GM11168 (cell line): ENCODE results near the gene FOLR3.
"Not testable (repeated sequence)": the region's sequence is repeated elsewhere in the genome, so short reads cannot be mapped to it uniquely, and the experiment has no call there.

ENCODE experiments used
- in situ Hi-C: fragments of 300-500 bp; cut with MboI; formaldehyde crosslinking; loops from one replicate; pipeline ENCODE4 v1.12.0; 2022; ENCODE audit warnings: low sequenced_read_pairs; ENCODE audit not compliant: unreplicated experiment

Gene FOLR3

DNA sequence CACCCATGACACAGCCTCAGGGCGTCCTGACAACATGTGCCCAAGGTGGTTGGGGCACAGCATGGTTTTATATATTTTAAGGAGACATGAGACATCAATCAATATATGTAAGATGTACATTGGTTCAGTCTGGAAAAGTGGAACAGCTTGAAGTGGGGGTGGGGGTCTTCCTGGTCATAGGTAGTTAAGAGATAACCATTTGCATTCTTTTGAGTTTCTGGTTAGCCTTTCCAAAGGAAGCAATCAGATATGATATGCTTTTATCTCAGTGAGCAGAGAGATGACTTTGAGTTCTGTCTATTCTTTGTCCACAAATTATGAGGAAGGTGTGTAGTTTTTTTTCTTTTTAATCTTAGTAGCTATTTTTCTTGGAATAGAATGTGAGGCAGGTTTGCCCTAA lies 12.9 kb upstream of the FOLR3 start:
- in situ Hi-C loops: no loop called here

DNA sequence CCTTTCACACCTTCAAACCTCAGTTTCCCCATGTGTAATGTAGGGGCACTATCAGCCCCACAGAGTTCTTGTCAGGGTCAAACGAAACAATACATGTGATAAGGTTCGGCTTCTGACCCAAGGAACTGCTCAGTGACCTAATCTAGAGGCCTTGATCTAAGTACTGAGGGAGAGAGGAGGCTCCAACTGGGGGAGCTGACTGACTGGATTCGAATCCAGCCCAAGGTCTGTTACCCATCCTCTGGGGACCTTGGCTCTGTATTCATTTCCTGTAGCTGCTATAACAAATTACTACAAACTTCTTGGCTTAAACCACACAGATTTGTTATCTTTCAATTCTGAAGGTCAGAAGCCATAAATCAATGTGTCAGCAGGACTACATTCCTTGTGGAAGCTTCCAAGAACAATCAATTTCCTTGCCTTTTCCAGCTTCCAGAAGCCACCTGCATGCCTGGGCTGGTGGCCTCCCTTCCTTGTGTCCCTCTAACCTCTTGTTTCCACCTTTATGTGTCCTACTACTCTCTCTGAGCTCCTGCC lies 12.3 kb upstream of the FOLR3 start:
- in situ Hi-C loops: no loop called here

DNA sequence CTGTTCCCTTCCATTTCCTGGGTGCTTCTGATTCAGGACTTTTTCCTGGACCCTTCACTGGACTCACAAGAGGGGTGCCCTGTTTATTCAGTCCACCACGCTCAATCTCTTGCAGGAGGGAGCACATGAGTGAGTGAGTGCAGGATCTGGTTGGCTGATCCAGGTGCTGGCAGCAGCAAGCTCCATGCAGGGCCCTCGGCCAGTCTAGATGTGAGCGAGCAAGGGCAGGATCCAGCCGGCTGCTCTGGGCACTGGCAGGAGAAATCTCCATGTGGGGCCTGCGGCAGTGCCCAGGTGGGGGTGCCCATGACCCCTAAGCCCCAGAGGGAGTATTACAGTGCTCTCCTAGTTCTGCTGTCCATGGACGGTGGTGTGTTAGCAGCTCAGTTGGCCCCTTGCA lies 11.5 kb upstream of the FOLR3 start:
- in situ Hi-C loops: no loop called here

DNA sequence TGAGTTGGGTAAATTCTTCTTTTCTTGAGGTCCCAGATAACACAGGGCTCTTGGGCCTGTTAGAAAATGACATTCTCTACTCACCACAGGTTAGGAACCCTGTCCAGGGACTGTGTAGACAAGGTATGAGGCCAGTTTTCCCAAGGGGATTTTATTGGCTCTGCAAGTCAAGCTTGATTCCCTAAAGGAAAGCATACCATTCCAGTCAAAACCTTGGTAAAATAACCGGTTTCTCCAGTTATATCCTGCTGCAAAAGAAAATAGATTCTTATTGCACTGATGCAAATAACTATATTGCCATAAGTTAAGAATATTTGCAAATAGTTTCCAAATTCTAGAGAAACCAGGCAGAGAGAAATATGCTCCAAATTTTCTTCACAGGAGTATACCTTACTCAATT lies 9.6 kb upstream of the FOLR3 start:
- in situ Hi-C loops: no loop called here

DNA sequence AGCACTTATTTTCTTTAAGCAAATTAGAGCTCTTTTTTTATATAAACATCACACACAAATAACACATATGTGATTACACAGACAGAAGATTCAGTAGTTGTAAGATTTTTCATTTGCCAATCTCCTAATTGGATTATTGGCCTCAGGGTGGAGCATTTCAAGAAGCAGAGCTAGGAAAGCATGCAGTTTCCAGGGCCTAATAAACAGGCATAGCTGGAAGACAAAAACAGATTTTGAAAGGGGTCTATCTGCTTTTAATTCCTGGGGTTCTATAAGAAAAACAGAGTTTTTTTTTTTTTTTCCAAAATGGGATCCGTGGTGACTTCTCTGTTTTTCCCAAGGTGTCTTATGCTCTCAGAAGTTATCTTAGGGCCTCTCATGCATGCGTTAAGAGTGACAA lies 7.6 kb upstream of the FOLR3 start:
- in situ Hi-C loops: no loop called here

DNA sequence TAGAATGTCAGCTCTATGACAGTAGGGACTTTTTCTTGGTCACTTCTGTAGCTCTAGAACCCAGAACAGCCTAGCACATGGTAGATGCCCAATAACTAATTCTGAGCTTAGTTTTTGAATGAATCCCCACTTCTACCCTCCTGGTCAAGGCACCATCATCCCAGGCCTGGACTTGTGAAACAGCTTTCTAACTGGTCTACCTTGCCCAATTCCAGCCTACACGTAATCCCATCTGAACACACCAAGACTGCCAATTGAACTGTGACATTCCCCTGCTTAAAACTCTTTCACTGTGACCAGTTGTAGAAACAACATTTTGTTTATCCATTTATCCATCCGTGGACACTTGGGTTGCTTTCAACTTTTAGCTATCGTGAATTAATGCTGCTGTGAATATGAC lies 6.1 kb upstream of the FOLR3 start:
- in situ Hi-C loops: no loop called here

DNA sequence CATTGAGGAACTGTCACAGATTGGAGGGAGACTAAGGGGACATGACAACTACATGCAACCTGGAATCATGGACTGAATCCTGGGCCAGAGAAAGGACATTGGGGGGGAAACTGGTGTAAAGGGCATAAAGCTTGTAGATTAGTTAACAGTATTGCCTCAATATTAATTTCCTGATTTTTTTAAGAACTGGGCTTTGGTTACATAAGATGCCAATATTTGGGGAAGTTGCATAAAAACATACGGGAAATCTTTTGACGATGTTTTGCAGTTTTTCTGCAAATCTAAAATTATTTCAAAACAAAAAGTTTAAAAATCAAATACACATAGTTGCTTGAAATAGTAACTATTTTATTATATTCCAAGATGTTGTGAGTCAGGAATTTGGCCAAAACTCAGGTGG lies 2.9 kb upstream of the FOLR3 start:
- in situ Hi-C loops: no loop called here

DNA sequence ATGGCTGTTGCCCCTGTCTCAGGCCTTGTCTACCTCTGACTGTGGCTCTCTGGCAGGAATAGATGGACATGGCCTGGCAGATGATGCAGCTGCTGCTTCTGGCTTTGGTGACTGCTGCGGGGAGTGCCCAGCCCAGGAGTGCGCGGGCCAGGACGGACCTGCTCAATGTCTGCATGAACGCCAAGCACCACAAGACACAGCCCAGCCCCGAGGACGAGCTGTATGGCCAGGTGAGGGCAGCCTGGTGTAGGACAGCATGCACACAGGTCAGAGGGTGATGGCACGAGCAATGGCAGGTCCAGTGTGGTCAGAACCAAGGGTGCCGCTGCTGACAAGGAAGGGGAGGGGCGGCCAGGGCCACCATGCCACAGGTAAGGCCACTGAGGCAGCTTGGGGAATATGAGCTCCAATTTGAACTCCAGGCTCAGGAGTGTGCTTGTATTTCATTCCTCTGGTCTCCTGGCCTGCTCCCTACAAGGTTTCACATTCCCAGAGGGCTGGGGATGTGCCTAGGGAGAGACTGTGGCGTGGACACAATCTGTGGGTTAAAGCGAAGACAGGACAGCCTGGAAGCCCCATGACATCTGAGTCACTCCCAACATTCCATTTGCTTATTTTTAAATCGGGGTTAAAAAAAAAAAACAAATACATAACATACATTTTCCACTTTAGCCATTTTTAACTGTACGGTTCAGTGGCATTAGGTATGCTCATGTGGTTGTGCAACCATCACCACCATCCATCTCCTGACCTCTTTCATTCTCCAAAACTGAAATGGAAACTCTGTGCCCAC lies 562 bp downstream of the FOLR3 start:
- in situ Hi-C loops: no loop called here

DNA sequence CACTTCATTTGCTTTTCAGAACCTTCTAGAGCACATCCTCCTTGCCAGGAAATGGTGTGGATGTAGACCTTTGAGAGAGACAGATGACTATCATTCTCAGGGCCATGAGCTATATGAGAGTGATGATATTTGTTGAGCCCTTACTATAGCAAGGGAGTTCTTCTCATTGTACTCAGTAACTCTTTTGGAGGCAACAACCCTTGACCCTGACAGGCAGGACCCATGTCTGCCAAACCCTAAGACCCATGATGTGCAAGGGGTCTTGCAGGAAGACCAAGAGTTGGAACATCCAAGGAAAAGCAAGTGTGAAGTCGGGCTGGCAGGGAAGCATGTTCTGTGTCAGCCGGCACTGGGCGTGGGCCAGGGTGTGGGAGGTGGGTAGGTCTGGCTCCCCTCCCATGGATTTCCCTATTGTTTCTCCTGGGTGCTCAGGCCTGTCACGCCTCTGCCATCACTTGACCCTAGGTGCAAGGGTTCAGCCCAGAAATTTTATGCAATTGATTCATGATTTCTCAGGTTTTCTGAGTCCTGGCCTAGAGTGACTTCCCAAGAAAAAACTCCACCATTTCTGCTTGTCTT lies 1.2 kb downstream of the FOLR3 start:
- in situ Hi-C loops: no loop called here

DNA sequence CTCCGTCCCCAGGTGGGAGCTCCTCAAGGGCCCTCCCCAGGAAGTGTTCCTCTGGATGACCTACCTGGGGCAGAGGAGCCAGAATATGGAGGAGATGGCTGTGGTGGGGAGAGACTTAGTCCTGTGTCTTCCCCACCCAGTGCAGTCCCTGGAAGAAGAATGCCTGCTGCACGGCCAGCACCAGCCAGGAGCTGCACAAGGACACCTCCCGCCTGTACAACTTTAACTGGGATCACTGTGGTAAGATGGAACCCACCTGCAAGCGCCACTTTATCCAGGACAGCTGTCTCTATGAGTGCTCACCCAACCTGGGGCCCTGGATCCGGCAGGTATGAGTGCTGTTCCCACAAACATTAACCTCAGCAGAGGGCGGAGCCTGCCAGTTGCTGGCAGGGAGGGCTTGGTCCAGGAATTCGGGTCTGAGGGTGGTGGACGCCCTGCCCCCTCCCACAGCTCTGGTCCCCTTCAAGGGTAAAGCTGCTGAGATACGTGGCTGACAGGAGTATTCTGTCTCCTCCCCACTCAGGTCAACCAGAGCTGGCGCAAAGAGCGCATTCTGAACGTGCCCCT lies 3.4 kb downstream of the FOLR3 start:
- in situ Hi-C loops: no loop called here

DNA sequence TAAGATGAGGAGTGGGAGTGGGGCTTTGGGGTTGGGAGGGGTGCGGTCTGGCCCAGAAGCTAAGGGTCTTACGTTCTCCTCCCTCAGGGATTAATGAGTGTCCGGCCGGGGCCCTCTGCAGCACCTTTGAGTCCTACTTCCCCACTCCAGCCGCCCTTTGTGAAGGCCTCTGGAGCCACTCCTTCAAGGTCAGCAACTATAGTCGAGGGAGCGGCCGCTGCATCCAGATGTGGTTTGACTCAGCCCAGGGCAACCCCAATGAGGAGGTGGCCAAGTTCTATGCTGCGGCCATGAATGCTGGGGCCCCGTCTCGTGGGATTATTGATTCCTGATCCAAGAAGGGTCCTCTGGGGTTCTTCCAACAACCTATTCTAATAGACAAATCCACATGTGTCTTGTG lies 4.0 kb downstream of the FOLR3 start:
- in situ Hi-C loops: no loop called here

DNA sequence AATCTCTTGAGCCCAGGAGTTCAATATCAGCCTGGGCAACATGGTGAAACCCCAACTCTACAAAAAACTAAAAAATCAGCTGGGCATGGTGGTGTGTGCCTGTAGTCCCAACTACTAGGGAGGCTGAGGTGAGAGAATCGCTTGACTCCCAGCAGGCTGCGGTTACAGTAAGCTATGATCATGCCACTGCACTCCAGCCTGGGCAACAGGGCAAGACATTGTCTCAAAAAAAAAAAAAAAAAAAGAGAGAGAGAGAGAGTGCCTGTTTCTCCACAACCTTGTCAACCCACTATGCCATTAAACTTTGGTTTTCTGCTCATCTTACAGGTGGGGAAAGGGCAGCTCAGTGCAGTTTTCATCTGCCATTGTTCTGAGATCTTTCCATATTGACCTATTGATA lies 5.1 kb downstream of the FOLR3 start:
- in situ Hi-C loops: no loop called here

DNA sequence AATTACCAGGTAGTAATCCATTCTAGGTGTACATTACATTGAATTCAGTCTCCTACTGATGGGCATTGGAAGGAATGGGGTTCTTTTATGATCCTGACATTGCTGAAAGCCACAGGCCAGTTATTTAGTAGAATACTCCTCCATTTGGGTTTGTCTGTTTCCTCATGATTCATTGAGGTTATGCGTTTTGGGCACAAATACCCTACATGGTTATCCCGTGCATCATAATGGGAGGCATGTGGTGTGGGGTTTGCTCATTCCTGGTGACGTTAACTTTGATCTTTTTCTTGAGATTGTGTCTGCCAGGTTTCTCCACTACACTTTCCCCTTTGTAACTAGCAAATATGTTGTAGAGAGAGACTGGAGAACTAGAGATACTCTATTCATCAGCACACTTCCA lies 5.5 kb downstream of the FOLR3 start:
- in situ Hi-C loops: no loop called here

DNA sequence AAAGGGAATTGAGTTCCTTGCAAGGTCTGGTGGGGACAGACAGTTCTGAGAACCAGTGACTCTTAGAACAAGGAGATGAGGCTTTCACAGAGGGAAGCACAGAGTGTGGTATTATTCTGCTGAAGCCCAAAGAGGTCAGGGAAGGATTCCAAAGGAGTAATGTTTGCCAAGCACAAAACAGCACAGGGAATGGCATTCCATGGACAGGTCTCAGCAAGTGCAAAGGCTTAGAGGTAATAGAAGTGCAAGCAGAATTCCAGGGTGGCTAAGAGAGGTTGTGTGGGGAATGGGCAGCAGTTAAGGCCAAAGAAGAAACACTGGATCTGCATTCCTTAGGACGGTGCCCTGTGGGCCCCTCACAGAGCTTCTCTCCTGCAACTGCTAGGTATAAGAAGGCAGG lies 6.6 kb downstream of the FOLR3 start:
- in situ Hi-C loops: not testable (repeated sequence)

DNA sequence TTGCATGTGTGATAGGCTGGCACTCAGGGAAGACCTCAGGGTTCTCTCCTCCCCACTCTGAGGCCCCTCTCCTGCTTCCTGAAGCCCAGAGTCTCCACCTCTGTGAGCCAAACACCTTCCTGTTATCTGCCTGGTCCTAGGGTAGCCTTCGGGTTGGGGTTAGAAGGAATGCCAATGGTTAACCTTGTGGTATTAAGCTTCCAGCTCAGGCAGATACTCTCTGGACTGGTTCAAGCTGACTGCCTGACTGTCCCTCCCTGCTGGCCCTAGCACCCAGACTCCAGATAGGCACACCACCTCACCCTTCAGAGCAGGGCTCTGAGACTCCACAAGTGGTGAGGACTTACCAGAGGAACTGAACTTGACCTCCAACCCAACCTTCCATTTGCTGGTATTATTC lies 7.0 kb downstream of the FOLR3 start:
- in situ Hi-C loops: not testable (repeated sequence)

DNA sequence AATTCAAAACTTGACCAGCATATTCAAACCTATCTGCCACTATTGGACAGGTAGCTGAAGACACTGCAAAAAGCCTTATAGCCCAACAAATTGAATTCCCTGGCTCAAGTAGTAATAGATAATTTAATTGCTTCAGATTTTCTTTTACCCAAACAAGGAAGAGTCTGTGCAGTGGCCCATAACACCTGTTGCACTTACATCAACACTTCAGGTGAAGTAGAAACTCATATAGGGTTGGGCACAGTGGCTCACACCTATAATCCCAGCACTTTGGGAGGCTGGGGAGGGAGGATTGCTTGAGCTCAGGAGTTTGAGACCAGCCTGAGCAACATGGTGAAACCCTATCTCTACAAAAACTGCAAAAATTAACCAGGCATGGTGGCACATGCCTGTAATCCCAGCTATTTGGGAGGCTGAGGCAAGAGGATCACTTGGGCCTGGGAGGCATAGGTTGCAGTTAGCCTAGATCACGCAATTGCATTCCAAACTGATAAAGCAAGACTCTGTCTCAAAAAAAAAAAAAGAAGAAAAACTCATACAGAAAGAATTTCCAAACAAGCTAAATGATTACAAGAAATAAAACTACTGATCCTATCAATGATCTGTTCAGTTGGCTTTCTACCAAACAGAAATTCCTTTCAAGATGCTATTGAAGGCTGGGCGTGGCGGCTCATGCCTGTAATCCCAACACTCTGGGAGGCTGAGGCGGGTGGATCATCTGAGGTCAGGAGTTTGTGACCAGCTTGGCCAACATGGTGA lies 9.5 kb downstream of the FOLR3 start:
- in situ Hi-C loops: no loop called here

DNA sequence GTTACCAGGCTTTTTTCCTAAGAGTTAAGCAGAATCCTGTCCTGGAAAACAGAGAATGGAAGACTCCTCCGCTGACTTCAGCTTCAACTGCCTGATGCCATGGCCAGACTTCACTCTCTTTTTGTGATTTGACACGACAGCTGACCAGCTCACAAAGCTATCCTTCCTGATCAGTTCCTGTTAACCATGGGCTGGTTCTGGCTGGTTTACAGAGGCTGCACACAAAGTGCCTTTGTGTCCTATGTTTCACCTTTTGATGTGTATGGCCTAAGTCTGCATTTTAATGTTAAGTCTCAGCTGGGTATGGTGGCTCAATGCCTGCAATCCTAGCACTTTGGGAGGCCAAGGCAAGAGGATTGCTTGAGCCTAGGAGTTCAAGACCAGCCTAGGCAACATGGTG lies 11.1 kb downstream of the FOLR3 start:
- in situ Hi-C loops: no loop called here

DNA sequence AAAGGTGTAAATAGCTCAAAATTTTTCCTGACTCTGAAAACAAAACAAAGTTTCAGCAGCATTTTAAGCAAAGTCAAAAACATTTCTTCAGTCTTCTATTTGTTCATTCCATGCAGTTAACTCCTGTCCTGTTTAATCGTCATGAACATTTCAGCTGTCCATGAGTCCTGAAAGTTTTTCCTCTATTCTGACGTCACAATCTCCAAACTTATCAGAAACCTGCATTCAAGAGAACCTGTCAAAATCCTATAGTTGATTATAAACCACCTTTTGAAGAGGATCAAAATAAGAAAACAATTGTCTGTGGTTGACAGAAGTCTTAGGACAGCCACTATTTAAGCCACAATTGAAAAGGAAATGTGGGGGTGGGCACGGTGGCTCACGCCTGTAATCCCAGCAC lies 15.4 kb downstream of the FOLR3 start:
- in situ Hi-C loops: no loop called here

DNA sequence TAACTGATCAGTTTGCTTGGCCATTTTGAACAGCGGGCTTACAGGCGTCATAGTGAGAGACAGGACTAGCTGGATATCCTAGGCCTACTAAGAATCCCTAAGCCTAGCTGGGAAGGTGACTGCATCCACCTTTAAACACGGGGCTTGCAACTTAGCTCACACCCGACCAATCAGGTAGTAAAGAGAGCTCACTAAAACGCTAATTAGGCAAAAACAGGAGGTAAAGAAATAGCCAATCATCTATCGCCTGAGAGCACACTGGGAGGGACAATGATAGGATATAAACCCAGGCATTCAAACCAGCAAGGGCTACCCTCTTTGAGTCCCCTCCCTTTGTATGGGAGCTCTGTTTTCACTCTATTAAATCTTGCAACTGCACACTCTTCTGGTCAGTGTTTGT lies 18.3 kb downstream of the FOLR3 start:
- in situ Hi-C loops: not testable (repeated sequence)

DNA sequence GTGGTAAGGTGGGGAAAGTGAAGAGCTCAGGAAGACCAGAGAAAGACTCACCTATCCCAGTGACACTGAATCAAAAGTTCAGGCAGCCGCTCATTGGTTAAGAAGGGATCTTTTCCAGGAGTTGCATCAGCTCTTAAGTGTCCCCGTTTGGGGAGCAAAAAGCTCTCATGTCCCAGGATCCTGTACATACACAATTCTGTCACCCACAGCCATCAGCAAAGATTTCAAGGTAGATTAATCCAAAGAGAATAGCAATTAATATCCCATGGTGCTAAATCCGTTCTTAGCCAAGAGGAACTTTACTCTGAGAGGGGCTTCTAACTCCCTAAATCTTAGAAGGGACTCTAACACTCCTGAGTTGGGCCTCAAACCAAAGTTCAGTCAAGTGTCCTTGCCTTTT lies 19.3 kb downstream of the FOLR3 start:
- in situ Hi-C loops: no loop called here

DNA sequence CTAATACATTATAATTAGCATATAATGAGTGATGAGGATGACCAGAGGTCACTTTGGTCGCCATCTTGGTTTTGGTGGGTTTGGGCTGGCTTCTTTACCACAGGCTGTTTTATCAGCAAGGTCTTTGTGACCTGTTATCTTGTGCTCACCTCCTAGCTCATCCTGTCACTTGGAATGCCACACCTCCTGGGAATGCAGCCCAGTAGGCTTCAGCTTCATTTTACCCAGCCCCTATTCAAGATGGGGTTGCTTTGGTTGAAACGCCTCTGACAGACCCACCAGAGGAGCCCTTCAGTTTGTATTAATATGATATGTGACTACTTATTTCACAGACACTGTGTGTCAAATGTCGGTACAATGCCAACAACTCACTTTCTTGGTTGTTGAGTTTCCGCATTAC lies 20.2 kb downstream of the FOLR3 start:
- in situ Hi-C loops: no loop called here
